Fibroblast of the aortic adventitia (primary cell): ENCODE measurements around the gene TXNRD2. TPM values are rescaled to one million over a fixed set of nuclear protein-coding genes. Genes with fewer than 3 reads are reported as not detected.
A peak's percentile ranks its signal among the peaks of the same experiment; 100 is the strongest.

Experiments used
- DNase-seq: peaks from one replicate; pipeline ENCODE4 v3.0.0-alpha.2; 2010; ENCODE audit warnings: low read depth
- H3K4me3 ChIP-seq: 2 replicates; pipeline ENCODE4 v1.5.1; 2011; ENCODE audit warnings: low read depth, mild to moderate bottlenecking, control low read depth, low read length, moderate library complexity
- total RNA-seq: library from RNA; depleted of rRNA; stranded (reverse); fragments of >200 nt; gene quantifications from 2 replicates; pipeline ENCODE4 v1.2.3, GENCODE V29; 2012; ENCODE audit warnings: low replicate concordance
- TF ChIP-seq, protein P1 (sequence below): IDR thresholded peaks from 2 replicates; pipeline ENCODE4 v1.5.1; 2011; ENCODE audit warnings: mild to moderate bottlenecking, low read length, control low read depth, inconsistent platforms; ENCODE audit not compliant: insufficient read depth

The TXNRD2 gene
- total RNA-seq, 1 donor: 16.4 TPM

DNA sequence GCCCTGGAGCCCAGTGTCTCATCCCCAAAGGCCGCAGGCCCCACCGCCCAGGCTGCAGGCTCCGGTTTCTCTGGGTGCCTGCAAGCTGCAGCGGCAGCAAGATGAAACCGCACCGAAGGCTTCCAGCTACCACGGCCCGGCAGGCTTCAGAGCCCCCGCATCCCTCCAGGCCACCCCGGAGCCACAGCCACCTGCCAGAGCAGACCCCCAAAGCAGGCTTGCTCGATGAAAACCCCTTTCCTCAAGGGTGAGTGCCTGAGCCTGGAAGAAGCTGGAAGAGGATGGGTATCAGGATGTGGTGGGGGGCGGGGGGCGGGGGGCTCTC is 62.4 kb downstream of the TXNRD2 start:
- TF ChIP-seq, protein P1, sequence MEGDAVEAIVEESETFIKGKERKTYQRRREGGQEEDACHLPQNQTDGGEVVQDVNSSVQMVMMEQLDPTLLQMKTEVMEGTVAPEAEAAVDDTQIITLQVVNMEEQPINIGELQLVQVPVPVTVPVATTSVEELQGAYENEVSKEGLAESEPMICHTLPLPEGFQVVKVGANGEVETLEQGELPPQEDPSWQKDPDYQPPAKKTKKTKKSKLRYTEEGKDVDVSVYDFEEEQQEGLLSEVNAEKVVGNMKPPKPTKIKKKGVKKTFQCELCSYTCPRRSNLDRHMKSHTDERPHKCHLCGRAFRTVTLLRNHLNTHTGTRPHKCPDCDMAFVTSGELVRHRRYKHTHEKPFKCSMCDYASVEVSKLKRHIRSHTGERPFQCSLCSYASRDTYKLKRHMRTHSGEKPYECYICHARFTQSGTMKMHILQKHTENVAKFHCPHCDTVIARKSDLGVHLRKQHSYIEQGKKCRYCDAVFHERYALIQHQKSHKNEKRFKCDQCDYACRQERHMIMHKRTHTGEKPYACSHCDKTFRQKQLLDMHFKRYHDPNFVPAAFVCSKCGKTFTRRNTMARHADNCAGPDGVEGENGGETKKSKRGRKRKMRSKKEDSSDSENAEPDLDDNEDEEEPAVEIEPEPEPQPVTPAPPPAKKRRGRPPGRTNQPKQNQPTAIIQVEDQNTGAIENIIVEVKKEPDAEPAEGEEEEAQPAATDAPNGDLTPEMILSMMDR: no peak
- H3K4me3 ChIP-seq: no peak overlapping the region
- no peak for DNase-seq

DNA sequence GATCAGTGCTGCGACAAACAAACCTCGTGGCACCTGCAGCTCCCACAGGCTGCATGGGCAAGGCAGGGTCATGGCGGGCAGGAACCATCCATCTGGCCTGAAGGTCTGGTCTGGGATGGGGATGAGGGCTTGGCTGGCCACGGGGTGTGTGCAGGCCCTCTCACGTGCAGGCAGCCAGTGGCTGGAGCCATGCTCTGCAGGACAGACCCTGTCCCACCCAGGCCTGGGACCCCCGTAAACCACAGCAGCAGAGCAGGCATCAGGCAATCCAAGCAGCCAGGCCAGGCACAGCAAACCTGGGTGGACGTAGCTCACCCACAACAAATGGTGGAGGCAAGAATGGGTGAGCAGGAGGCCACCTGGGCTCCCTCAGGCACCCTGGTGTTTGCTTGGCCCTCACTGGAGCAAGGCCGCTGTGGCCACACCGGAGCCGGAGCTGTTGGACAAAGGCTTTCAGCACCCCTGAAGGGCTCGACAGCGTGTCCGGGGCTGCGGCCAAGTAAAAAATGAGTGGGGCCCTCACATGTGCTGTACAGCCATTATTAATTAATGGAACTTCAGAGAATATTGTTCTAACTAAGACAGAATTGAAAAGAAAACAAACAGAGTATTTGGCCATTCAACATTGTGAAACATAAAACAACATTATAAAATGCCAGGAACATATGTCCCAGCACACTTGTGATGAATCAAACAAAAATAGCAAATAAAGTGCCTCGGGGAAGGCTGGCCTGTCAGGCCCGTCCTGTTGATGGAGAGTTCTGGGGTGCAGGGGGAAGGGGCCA is 63.0 kb downstream of the TXNRD2 start:
- no peak for DNase-seq
- no peak overlapping the region for H3K4me3 ChIP-seq
- TF ChIP-seq, protein P1: no peak

DNA sequence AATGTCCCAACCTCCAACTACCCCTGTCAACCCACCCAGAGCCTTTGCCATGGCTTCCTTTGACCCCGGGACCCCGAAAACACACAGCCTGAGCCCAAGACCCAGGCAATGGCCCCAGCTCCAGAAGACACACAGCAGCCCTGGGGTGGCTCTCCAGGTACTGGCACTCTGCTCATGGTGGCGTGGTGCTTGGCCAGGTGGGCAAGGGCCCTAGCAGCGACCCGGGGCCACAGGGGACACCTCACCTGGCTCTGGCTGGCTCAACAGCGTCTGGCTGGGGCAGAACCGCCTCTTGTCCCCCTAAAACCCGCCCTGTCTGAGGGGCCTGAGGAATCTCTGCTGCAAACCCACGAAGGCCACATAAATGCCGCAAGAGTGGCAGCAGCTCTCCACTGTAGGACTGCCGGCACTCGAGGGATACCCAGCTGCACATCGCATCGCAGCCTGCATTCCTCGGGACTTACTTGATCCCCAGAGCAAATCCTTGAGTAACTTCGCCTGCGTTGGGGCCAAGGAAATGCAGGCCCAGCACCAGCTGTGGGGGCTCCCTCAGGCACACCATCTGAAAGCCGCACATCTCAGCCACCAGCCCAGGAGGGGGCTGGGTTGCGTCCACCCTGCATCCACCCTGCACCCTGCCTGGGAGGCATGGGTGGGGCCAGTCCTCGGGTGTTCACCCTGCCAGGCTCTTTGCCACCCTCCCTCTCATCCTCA is 63.8 kb downstream of the TXNRD2 start:
- TF ChIP-seq, protein P1: no peak
- H3K4me3 ChIP-seq: no peak overlapping the region
- DNase-seq: peak; percentile 10

DNA sequence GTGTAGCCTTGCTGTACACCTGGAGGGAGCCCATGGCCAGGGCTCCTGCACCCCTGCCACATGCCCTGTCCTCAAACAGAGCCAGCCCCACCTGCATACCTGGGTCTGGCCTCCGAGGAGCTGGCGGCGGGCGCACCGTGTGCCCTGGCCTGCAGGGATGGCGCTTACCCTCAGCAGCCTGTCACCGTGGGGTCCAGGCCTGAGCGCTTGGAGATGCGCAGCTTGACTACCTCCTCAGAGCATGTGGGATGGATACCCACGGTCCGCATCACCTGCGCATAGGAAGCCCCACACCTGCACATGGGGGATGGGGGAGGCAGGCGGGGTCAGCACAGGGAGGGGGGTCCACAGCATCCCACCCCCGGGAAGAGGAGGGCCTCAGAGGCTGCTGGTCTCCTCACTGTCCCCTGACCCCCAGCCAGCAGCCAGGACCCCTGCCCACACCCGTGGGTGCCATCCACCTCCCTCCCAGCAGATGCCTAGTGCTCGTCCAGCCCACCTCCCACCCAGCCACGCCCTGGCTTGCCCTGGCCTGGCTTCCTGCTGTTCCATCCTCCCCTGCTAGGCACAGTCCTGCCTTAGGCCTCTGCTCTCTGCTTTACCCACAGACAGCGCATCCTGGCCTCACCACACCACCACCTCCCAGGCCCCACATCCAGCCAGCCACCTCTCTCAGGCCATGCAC is 64.5 kb downstream of the TXNRD2 start:
- TF ChIP-seq, protein P1: no peak
- no peak for DNase-seq
- no peak overlapping the region for H3K4me3 ChIP-seq

DNA sequence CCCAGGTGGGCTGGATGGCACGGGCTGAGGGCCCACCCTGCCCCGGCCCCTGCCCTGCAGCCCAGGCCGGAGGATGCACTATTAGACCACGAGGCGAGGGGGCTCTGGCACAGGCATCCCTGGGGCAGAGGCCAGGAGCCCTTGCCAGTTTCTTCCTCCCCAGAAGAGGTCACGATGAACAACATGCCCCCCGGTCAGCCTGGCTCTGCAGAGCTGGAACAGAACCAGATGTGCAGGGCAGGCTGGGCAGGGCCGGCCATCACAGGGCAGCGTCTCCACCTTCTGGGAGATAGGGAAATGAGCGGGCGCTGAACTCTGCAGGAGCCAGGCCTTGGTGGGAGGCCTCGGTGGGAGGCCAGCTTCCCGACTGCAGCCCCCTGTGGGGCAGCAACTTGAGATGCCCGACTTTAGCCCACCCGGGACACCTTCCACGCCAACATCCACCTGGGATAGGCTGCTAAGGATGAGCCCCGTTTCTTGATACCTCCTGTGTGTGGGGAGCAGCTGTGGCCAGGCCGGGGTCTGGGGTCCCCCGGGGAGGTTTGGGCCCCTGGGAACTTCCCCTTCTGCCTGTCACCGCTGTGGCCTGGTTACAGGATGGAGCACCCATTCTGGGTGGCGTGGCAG is 65.2 kb downstream of the TXNRD2 start:
- no peak overlapping the region for H3K4me3 ChIP-seq
- peak; percentile 31 for DNase-seq
- TF ChIP-seq, protein P1: no peak

DNA sequence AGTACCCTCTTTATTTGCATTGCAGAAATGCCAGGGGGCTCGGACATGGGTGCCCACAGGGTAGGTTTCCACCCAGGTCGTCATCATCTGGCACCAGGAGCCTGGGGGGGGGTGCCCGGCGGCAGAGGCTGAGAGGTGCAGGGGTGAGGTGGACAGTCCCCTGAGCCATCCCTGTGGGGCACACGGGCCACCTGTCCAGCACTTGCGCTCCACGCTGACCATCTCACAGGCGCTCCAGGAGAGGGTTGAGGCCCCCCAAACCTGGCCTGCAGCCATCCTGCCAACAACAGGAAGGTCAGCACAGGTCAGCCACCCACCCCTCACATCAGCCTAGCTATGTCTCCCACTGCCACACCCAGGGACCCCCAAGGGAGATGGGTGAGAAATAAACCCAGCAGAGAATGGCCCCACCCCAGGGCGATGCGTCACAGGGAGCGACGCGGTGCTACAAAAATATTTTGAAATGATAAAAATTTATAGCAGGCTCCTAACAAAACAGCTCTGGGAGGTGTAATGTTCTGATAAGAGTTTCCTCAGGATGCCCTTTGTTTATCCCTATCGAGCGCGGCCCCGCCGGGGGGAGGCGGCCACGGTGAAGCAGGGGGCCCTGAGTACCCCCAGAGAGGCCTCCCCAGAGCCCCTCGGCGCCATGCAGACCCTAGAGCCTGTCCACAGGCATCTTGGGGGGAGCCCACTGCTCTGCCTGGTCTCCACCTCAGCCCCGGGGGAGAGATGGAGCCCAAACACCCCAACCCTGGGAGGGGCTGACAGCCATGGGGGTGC is 65.9 kb downstream of the TXNRD2 start:
- TF ChIP-seq, protein P1: no peak
- no peak overlapping the region for H3K4me3 ChIP-seq
- peak; percentile 65 for DNase-seq
